Dedifferentiated amniotic fluid mesenchymal stem cell (primary cell): ENCODE measurements around the gene DTX1.

Experiments used
- DNase-seq: peaks from one replicate; pipeline ENCODE4 v3.0.0-alpha.2; 2016; ENCODE audit errors: extremely low spot score

The DTX1 gene

DNA sequence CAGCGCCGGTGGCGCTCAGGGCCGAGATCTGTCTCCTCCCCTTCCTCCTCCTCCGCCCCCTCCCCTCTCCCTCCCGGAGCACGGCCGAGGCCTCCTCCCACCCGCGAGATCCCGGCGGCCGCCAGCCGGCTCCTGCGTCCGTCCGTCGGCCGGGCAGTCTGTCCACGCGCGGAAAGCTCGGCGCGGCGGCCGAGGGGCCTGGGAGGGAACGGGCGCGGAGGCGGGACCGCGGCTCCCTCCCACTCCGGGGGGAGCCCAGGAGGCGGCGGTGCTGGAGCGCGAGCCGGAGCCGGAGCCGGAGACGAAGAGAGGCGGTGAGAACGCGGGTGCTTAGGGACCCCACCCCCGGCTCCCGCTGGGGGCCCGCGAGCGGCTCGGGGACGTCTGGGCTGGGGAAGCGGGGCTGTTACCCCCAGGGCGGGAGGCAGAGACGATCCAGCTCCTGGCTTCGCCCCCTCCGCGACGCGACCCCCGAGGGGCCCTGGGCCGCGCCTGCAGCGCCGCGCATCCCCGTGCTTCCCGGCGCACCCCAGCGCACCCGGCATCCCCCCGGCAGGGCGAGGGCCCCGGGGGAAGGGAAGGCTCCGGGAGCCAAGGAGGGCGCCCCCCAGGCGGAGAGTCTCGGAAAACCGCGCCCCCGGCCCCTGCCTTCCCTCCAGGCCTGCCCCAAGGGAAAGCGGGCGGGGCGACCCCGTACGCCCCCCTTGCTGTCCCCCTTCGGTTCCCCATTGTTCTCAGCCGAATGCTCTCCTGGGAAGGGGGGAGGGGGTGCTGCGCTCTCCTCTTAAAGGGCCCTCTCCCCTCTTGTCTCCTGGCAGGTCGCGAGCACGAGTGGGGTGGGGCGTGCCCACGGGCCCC, at the start of gene DTX1:
DTX1 (plus strand) TSS at position 100 of the 858 bp plus-strand sequence. CDS start 1,463 bp downstream, outside the sequence.
- DNase-seq, result no peak

DNA sequence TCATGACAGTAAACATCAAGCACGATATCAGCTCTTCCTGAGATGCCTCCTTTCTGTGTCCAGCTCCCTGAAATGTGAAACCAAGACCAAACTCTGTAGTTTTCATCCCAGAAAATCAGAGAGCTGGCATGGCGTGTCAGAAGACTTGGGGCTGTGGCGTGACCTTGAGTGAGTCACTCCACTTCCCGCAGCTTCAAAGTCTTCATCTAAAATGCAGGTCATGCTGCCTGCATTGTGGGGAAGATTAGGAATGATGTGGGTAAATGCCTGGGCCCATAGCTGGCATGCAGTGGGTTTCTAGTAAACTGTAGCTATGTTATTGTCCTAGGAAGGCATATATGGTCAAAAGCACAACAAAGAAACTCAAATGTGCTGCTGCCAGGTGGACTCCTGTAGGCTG, 49.4 kb upstream of the DTX1 start:
- peak; percentile 42 for DNase-seq

DNA sequence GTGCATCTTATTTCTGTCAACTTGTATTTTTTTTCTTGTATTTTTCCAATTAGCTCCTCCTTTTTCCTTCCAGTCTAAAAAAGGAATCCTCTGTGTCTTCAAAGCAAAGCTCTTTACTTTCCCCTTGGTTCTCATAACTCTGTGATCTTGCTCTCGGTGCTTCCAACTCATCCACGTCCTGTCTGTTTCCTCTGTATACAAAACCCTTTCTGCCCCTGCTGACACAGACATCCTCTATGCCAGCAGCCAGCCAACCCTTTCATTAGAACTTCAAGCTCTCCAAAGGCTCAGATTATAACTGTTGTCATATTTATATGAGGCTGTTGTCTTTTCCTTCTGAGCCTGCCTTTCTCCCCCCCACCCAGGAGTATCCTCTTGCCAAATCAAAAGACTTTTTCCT, 45.8 kb upstream of the DTX1 start:
- DNase-seq, result no peak

DNA sequence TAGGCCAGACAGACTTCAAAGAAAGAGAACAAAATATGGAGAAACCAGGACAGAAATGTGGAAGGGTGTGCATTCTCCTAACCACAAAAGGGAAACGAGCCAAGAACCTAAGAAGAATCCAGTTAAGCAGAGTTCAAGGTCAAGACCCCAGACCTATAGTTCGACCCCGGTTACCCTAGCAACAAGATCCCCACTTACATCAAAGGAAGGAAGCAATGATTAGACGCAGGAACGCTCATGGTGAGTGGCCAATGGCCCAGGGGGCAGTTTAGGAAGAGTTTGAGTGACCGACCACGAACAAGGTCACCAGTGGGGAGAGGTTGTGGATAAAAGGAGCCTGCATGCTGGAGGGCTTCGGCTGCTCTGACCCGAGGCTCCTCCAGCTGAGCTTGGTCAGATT, 42.0 kb upstream of the DTX1 start:
- no peak for DNase-seq

DNA sequence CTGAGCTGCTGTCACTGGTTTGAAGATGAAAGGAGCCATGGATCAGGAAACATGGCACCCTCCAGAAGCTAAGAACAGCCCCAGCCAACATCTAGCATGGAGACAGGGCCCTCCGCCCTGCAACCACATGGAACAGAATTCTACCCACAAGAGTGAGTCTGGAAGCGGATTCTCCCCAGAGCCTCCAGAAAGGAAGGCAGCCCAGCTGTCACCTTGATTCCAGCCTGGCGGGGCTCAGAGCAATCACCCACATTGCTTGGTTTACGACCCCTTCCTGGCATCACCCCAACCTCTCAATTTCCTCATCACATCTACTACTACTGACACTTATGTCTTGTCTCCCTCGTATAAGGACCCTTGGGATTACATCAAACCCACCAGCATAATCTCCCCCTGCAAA, 39.7 kb upstream of the DTX1 start:
- DNase-seq, result no peak

DNA sequence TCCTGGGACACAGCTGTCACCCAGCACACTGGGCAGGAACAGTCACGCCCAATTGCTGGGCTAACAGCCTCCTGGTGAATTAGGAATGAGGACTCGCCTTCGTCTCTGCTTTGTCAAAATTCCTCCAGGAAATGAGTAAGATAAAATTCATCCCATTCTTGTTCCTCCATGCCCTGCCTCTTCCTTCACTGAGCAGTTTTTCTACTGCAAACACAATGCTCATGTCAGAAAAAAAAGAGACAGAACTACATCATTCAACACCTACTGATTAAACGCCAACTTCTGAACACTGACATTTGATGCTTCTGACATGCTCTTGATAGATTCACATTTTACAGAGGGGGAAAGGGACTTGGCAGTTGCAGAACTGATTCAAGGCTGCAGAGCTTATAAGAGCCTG, 37.5 kb upstream of the DTX1 start:
- DNase-seq, result no peak

DNA sequence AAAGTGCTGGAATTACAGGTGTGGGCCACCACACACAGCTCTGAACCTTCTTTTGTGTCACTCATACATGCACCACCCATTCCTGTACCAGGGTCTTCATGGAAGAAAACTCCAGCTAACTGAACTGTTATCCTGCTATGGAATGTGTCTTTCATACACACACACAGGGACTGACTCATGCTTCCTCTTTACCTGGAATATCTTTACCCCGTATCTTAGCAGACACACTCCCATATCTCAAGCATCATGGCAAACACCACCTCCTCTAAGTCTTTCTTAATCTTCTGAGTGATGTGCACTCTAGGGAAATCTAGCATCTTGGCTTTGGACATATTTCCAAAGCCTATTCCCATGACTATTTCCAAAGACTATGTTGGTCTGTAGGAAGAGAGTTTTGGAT, 35.0 kb upstream of the DTX1 start:
- no peak for DNase-seq

DNA sequence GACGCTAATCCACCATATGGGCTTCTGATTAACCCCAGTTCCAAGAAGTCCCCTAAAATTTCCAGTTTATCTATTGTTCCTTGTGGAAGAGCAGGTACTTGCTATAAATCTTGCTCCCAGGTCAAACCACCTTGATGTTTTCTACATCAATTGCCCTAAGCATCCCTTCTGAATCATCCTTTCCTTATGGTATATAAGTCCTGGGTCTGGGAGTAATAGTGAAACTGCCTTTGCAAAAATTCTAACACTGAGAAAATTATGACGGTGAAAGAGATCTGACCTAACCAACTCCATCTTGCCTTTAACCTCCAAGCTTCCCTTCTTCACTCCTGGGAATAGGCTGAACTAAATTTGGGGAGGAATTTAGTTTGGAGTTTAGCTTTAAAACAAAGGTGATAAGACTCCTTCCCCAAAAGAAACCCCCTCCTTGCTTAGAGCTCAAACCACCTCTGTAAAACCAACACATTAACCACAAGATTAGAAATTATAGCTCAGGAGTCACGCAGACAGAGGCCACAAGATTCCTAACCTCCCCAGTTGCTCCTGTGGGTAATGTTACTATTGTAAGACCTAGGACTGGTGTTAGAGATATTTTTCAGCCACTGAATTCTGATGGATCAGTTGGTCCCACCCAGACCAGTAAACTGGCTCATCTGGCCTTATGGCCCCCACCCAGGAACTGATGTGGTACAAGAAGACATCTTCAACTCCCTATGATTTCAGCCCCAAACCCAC, 33.8 kb upstream of the DTX1 start:
- DNase-seq, result no peak

DNA sequence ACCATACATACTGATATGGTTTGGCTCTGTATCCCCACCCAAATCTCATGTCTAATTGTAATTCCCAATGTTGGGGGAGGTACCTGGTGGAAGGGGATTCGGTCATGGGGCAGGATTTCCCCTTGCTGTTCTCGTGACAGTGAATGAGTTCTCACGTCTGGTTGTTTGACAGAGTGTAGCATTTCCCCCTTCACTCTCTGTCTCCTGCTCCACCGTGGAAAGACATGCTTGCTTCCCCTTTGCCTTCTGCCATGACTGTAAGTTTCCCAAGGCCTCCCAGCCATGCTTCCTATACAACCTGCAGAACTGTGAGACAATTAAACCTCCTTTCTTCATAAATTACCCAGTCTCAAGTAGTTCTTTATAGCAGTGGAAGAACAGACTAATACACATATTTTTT, 28.8 kb upstream of the DTX1 start:
- DNase-seq, result no peak

DNA sequence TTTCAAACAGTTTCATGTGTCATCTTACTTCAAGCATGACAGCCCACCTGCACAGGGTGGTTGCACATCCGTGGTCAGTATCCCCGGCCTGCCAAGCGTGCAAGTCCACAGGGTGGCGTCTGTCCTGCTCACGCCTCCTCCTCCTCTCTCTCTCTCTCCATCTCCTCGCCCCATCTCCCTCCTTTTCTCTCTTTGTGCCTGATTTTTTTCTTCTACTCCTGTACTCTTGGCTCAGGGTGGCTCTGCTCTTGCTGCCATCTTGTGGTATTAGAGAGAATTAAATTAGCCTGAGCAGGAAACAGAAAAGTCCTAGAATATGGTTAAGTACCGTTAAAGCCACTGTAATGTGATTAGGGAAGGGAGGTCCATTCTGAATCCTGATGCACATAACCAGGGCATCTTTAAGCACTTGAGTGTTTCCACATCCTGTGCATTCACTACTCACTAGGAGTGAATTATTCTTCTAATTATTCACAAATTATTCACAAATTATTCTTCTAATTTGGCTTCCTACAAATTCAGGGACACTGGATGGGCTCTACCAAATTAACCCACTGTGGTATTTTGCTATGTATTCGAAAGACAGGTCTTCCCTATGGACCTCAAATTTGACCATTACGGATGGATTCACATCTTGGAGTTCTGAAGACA, 25.5 kb upstream of the DTX1 start:
- DNase-seq, result peak; percentile 34

DNA sequence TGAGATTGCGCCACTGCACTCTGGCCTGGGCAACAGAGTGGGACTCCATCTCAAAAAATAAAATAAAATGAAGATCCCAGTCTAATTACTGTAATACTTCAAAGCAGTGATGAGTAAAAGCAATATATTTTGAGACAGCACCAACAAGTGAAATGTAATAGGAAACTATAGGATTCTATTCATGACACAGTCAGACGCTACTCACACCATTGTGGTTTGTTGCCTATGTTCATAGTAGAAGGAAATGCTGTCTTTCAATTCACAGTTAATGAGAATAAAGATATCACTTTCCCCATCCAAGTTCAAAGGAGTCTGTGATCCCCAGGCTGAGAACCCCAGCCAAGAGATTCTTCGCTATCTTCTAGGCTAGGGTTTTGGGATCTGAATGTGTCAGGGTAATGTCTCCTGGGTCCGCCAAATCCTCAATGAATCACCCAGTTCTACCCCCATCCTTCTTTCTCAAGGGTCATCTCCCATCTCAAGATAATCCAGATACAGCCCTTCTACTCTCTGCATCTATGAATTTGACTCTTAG, 16.6 kb upstream of the DTX1 start:
- DNase-seq, result no peak

DNA sequence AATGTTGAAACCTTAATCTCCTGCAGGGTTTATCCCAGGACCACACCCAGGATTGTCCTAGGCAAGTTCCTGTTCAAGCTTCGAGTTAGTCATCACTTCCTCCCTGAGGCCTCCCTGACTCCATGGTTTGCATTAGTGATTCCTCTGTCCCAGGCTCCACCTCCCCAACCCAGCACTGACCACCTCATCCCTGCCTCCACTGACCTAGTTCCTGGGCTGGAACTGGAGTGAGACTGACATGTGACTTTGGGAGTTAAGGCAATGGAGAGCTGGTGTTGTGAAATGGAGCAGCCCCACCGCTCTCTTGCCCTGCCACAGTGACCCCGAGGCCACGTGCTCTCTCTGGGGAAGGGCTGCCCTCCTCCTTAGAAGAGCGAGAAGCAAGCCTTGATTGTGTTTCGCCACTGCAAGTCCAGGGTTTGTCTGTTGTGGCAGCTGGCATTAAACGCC, 15.8 kb upstream of the DTX1 start:
- DNase-seq, result peak; percentile 21

DNA sequence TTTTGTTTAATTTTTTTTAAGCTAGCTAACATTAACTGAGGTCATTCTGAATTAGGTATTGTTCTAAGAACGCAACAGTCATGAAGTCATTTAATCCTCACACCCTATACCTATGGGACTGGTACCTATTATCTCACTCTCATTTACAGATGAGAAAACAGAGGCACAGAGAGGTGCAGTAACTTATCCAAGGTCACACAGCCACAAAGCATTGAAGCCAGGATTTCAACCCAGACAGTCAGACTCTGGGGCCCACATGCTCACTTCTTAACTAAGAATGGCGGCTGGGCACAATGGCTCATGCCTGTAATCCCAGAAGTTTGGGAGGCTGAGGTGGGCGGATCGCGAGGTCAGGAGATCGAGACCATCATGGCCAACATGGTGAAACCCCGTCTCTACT, 15.0 kb upstream of the DTX1 start:
- DNase-seq, result no peak

DNA sequence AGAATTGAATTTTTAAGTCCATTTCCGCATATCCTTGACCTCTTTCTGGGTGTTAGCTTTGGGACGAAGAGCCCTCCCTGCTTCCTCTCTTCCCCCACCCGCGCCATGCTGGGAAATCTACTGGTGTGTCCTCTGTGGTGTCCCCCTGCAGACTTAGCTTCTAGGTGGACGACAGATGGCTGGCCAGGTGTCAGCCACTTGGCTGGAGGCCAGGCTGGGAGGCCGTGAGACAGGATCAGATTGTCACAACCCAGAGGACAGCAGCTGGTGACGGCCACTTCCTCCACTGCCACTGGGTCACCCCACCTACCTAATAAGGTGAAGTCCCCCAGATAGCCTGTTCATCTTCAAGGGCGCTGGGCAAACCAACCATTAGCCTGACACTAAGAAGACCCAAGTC, 13.3 kb upstream of the DTX1 start:
- DNase-seq, result no peak

DNA sequence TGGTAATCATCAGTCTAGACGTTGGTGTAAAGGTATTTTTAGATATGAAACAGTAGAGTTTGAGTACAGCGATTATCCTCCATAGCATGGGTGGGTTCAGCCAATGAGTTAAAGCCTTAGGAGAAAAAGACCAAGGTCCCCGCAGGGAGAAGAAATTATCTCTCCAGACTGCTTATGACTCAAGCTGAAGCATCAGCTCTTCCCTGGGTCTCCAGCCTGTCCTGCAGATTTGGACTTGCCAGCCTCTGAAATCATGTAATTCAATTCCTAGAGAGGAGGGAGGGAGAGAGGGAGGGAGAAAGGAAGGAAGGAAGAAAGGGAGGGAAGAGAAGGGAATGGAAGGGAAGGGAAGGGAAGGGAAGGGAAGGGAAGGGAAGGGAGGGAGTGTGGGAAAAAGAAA, 12.0 kb upstream of the DTX1 start:
- DNase-seq, result no peak

DNA sequence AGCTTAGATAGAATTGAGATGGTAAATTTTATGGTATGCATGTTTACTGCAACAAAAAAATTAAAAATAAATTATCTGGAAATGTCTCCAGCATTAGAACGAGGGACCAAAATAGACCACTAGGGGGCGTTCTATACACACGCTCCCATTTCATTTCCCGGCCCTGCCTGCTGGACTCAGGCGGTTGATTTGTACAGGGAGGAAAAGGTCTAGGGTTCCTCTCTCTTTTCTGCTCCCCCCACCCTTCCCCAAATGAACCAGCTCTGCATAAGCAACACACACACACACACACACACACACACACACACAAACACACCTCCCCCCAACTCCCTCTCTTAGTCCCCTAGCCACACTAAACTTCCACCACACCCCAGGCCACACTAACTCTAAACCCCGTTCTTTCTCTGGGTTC, 7.8 kb upstream of the DTX1 start:
- DNase-seq, result peak; percentile 68

DNA sequence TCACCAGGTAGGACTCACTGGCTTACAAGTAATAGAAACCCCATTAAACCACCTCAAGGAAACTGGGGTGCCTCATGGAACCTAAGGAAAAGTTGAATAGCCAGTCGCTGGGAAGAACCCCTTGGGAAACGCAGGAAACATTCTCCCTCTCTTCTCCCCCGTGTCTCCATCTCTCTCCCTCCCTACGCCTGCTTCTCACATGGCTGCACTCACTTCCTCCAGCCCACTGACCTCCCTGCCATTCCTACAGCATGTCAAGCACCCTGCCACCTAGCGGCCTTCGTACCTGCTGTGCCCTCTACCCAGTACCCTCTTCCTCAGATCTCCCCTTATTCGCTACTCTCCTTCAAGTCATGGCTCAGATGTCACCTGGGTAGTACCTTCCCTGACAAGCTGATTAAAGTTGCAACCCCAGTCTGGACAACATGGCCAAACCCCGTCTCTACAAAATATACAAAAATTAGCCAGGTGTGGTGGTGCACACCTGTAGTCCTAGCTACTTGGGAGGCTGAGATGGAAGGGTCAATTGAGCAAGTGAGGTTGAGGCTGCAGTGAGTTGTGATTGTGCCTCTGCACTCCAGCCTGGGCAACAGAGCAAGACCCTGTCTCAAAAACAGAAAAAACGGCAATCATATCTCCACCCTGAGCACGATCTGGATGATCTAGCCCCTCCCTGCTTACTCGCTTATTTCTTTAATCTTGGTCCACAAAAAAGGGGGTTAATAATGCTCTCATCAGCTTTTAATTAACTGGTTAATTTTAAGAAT, 6.4 kb upstream of the DTX1 start:
- DNase-seq, result no peak

DNA sequence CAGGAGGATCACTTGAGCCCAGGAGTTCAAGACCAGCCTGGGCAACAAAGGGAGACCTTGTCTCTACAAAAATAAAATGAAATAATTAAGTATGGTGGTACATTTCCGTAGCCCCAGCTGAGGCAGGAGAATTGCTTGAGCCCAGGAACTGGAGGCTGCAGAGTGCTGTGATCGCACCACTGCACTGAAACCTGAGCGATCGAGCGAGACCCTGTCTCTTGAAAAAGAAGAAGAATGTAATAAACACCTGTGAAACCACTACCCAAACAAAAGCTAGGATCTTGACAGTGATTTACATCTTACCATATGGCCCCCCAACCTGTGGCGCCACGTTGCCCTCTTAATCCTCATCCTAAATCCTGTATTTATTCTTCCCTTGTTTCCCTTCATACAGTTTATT, 5.7 kb upstream of the DTX1 start:
- DNase-seq, result no peak

DNA sequence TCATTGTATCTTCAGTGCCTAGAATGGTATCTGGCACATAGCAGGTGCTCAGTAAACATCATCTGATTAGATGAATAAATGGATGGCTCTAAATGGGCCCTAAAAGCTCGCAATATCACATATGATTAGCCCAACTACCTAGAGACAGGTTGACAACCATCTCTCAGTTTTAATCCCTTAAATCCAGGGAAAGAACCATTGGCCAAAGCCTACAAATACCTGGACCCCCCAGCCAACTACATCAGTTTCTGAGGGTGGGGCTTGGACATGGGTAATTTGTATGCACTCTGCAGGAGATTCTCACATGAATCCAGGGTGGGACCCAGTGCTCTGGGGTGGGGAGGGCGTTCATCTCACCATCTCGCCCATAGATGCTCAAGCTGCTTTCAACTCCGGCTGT, 4.8 kb upstream of the DTX1 start:
- DNase-seq, result no peak

DNA sequence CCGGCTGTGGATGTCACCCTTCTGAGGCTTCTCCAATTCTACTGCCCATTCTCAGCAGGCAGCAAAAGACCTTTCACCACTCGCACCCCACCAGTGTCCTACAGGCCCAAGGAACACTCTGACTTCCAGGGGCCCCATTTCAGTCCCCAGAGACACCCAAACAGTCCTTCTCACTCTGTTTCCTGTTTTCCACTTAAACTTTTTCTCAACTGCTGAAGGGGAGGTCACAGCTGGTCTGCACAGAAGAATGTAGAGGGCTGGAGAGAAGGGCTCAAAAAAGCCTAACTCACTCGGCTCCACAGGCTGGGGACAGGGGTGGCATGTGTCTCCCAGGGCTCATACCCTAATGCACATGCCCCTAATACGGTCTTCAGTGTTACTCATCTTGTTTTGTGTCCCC, 4.2 kb upstream of the DTX1 start:
- DNase-seq, result no peak

DNA sequence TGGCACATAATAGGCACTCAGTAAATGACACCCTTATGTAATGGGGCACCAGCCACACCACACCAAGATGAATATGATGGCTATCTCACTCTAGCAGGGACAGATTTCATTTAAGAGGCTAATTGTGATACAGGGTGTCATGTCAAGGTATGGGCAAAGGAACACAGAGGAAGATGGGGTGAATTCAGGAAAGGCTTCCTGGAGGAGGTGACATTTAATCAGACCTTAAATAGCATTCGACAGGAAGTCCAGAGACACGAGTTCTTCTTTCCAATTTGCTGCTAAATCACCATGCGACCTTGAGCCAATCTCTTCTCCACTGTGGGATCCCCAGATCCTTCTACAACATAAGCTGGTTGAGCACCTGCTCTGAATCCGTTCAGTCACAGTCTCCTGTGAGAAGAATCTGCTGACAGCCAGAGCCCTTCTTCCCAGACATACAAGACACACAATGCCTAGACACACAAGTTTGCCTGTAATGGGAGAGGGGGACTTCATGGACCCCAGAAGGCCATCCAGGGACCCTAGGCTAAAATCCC, 1.5 kb upstream of the DTX1 start:
- DNase-seq, result no peak
